IPS-18c (cell line): ENCODE measurements around the gene PITRM1.
A peak's percentile ranks its signal among the peaks of the same experiment; 100 is the strongest.
"Not testable (repeated sequence)": the region's sequence is repeated elsewhere in the genome, so short reads cannot be mapped to it uniquely, and the experiment has no call there.

Experiments
- H3K4me3 ChIP-seq: 2 replicates; pipeline ENCODE4 v1.7.0; 2013; ENCODE audit warnings: low read depth, mild to moderate bottlenecking, low read length, moderate library complexity; ENCODE audit not compliant: insufficient read depth
- H3K9me3 ChIP-seq: one replicate; pipeline ENCODE4 v1.6.1; 2013; ENCODE audit warnings: mild to moderate bottlenecking, low read length, moderate library complexity; ENCODE audit not compliant: control insufficient read depth, insufficient read depth

The PITRM1 gene

GRCh38 chr10:3179174-3179573 lies 6.6 kb upstream of the PITRM1 start:
- Histone ChIP-seq H3K4me3 (no peak overlapping the region), H3K9me3 (no peaks in the 10 kb centered on the region)

GRCh38 chr10:3178042-3178441 lies 5.5 kb upstream of the PITRM1 start:
- no peaks in the 10 kb centered on the region for H3K9me3 ChIP-seq
- H3K4me3 ChIP-seq, result no peak overlapping the region

GRCh38 chr10:3173171-3173878 lies 743 bp upstream of the PITRM1 start:
- peak overlapping the region; percentile 46 for H3K4me3 ChIP-seq
- H3K9me3 ChIP-seq, result no peaks in the 10 kb centered on the region

GRCh38 chr10:3172081-3172445 lies 519 bp downstream of the PITRM1 start:
- Histone ChIP-seq H3K9me3 (no peaks in the 10 kb centered on the region), H3K4me3 (peak overlapping the region; percentile 82)

- not testable (repeated sequence) for H3K4me3 ChIP-seq
Observed at GRCh38 chr10:3171488-3171887, 1.1 kb downstream of the PITRM1 start.

GRCh38 chr10:3169673-3170072 lies 2.9 kb downstream of the PITRM1 start:
- Histone ChIP-seq H3K4me3 (no peak overlapping the region), H3K9me3 (no peaks in the 10 kb centered on the region)

More at GRCh38 chr10:3171488-3171887, 1.1 kb downstream of the PITRM1 start:
- not testable (repeated sequence) for H3K9me3 ChIP-seq

GRCh38 chr10:3169271-3169670 lies 3.3 kb downstream of the PITRM1 start:
- no peak overlapping the region for H3K4me3 ChIP-seq
- H3K9me3 ChIP-seq, result no peaks in the 10 kb centered on the region

GRCh38 chr10:3167611-3168330 lies 4.8 kb downstream of the PITRM1 start:
- no peaks in the 10 kb centered on the region for H3K9me3 ChIP-seq
- H3K4me3 ChIP-seq, result no peak overlapping the region

- Histone ChIP-seq H3K9me3 (no peaks in the 10 kb centered on the region), H3K4me3 (no peak overlapping the region)
Observed at GRCh38 chr10:3166496-3167290, 5.9 kb downstream of the PITRM1 start.

- Histone ChIP-seq H3K9me3 (no peaks in the 10 kb centered on the region), H3K4me3 (no peak overlapping the region)
Observed at GRCh38 chr10:3165196-3165595, 7.4 kb downstream of the PITRM1 start.

GRCh38 chr10:3163879-3164278 lies 8.7 kb downstream of the PITRM1 start:
- H3K9me3 ChIP-seq, result no peaks in the 10 kb centered on the region
- H3K4me3 ChIP-seq, result no peak overlapping the region

- H3K9me3 ChIP-seq, result no peaks in the 10 kb centered on the region
Observed at GRCh38 chr10:3162533-3162932, 10.0 kb downstream of the PITRM1 start.

GRCh38 chr10:3159152-3159551 lies 13.4 kb downstream of the PITRM1 start:
- H3K4me3 ChIP-seq, result no peak overlapping the region
- no peaks in the 10 kb centered on the region for H3K9me3 ChIP-seq

More at GRCh38 chr10:3162533-3162932, 10.0 kb downstream of the PITRM1 start:
- H3K4me3 ChIP-seq, result no peak overlapping the region

GRCh38 chr10:3154666-3155065 lies 17.9 kb downstream of the PITRM1 start:
- Histone ChIP-seq H3K9me3 (no peaks in the 10 kb centered on the region), H3K4me3 (no peak overlapping the region)

GRCh38 chr10:3152566-3152935 lies 20.0 kb downstream of the PITRM1 start:
- Histone ChIP-seq H3K4me3 (no peak overlapping the region), H3K9me3 (no peaks in the 10 kb centered on the region)

GRCh38 chr10:3151889-3152565 lies 20.6 kb downstream of the PITRM1 start:
- Histone ChIP-seq H3K9me3 (no peaks in the 10 kb centered on the region), H3K4me3 (no peak overlapping the region)

- H3K4me3 ChIP-seq, result no peak overlapping the region
Observed at GRCh38 chr10:3150961-3151360, 21.6 kb downstream of the PITRM1 start.

More at GRCh38 chr10:3150961-3151360, 21.6 kb downstream of the PITRM1 start:
- H3K9me3 ChIP-seq, result no peaks in the 10 kb centered on the region
